HG03095 (cell line): ENCODE results near the gene PDZRN4.

ENCODE experiments used
- ATAC-seq: cut with Tn5 transposase; IDR thresholded peaks from one replicate; pipeline ENCODE4 v1.9.1; 2021; ENCODE audit warnings: moderate library complexity; ENCODE audit not compliant: unreplicated experiment

PDZRN4 gene

GRCh38 chr12:41443690-41444089 lies 255.6 kb downstream of the PDZRN4 start:
- ATAC-seq = no peak

DNA sequence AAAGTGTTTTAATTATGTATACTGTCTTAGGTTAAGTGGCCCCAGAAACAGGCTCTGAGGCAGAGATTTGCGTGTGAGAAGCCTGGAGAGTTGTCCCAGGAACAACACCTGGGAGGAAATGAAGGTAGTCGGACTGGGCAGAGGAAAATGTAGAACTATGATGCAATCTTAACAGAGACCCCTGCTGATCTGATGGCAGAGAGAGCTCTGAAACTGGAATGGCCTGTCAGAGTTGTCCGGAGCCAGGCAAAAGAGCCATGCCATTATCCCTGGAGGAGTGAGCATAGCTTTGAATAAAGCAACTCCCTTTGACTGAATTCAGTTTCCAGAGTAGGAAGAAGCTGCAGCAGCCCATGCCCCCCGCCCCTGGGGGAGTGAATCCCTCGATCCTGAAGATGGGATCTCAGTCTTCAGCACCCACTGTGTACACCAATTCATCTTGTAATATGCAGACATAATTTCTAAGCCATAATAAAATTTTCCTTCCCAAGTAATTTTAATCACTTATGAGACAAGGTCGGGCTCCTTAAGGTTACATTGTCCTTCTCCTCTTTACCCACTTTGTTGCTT lies 264.8 kb downstream of the PDZRN4 start:
- ATAC-seq = no peak

DNA sequence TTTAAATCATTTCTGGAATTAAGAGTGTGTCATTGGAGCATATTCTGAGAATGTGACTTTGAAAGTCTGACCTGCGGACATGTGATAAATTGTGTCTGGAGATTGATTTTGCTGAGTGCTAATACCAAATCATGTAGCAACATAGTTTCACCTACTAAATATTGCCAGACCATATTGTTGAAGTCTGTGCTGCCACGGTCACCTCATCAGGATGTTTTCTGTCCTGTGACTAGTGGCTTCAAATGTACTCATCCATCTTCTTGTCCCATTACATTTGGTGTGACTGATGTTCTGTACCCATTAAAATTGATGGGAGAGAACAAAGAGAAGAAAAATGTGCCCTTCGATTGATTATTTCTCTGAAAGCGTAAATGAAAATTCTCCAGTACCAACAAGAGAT lies 265.3 kb downstream of the PDZRN4 start:
- no peak for ATAC-seq

DNA sequence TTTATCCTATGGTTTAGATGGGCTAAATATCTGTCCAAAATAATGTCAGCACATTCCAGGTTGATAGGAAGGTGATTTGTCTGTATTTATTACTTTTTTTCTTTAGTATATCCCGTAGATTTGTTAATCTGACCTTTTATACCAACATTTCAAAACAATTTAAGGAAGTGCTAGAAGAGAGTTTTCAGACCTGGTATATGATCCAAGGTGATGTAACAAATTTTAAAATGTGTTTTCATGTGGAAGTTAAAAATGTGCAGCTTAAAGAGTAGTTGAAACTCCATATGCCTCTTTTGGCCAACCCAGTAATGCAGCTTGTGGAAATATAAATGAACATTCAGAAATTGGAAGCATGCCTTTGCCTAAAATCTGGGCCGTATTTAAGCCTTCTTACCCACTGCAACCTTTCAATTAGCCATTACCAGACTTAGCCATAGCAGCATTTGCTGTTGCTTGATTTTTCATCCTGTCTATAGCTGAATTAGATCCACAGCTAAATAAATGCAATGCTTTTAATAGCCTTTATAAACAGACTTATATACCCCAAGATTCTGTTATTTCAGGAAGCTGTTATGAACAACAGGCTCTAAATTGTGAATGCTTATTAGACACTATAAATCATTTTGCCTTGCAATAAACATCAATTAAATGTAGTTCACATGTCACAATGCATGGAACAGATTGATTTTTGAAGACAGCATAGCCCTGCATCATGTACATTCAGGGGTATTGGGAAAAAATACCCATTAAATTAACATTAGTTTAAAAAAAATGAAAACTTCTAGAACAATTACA lies 271.2 kb downstream of the PDZRN4 start:
- ATAC-seq = no peak

DNA sequence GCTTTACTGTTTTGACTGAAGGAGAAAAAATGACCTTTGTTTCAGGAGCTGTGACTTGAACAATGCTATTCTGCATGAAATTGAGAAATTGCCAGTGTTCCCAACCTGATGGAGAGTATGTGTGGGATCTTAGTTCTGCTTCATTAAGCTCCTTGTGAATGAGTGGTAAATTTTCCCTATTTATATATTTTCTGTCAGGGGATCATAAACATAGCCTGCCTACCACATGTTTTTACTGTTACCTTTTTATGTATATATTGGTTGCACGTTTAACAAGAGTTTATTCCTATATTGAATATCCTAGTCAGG lies 271.7 kb downstream of the PDZRN4 start:
- ATAC-seq = no peak

DNA sequence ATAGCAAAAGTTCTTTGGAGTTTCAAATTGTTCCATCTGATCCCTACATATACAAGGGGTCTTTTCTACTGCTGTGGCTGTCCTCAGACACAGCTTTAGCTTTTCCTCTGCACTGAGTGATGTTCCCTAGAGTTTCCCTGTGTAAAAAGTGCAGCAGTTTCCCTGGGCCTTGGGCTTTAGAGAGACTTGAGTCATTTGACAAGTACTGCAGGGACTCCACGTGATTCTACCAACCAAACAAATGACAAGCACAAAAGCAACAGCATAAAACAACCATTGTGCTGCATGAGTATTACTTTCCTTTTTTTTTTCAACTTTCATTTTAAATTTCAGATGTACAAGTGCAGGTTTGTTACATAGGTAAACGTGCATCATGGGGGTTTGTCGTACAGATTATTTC lies 272.8 kb downstream of the PDZRN4 start:
- no peak for ATAC-seq

GRCh38 chr12:41462312-41462711 lies 274.2 kb downstream of the PDZRN4 start:
- no peak for ATAC-seq

- no peak for ATAC-seq
Observed at GRCh38 chr12:41465526-41465925, 277.4 kb downstream of the PDZRN4 start.

DNA sequence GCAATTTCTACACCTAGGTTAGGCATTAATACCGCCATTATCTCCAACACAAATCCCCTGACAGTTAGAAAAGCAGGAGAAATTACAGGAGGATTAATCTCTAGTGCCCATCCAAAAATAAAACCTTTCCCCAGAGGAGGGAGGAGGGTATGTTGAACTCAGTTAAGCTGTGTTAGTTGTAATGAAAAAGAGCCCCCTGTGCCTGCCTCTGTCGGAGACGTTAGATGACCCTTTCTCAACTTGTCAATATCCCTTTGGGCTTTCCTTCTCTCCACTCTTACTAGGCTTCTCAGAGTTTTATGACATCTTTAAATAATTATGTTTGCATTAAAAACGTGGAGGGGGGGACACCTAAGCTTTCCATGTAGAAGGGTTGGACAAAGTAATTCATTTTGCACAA lies 278.2 kb downstream of the PDZRN4 start:
- no peak for ATAC-seq

DNA sequence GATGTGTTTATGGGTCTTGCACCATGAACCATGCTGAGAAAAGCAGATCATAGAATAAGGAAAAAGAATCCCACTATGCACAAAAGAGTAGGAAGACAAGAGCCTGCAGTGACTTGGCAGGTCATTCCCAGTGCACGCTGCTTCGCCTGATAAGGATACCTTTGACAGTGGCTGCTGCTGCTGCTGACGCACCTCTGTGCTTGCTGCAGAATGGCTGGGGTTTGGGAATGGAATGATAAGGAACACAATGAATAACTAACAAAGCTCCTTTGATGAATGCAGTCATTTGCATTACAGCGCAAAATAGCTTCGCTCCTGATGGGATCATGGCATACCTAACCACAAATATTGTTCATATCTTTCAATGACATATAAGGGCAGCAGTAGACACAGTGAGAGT lies 278.7 kb downstream of the PDZRN4 start:
- ATAC-seq = no peak

DNA sequence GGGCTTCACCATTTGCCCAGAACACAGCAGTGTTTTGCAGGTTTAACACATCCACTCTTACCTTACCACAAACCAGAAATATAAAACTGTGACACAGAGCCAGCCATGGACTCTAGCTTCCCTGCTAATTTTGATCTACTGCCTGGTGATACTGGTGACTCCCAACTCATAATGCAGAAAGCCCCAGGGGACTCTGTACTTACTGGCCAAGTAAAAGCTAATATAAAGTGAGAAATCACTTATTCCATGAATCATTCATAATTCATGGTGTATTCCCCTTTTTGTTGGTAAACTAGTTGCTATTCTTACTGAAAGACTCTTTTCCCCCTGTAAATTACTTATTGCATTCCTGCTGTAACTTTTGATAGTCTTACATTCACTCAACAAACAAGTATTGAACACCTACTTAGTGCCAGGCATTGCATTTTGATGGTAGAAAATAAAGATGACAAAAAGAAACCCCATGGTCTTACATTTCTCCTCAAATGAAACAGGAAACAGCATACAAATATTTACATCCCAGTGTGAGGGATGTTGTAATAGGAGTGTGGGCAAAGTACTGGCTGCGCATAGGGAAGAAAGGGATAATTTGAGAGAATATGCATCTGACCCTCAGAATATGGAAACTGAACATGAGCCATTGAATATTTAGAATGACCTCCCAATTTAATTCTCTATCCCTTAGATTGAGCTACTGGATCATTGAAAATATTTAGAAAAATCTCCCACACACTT lies 279.6 kb downstream of the PDZRN4 start:
- no peak for ATAC-seq

GRCh38 chr12:41468341-41468740 lies 280.2 kb downstream of the PDZRN4 start:
- ATAC-seq = no peak

DNA sequence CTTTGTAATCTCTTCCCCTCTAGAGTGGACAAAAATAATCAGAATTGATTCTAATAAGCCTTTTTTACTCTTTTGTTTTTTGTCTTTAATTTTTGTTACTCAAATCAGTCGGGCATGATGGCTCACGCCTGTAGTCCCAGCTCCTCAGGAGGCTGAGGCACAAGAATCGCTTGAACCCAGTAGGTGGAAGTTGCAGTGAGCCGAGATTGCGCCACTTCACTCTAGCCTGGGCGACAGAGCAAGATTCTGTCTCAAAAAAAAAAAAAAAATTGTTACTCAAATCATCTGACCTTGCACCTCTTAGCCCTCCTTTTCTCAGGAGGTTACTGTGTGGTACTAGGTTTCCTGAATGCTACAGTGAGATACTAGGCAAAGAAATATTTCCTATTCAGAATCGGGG lies 280.6 kb downstream of the PDZRN4 start:
- no peak for ATAC-seq

GRCh38 chr12:41473441-41473840 lies 285.3 kb downstream of the PDZRN4 start:
- no peak for ATAC-seq

DNA sequence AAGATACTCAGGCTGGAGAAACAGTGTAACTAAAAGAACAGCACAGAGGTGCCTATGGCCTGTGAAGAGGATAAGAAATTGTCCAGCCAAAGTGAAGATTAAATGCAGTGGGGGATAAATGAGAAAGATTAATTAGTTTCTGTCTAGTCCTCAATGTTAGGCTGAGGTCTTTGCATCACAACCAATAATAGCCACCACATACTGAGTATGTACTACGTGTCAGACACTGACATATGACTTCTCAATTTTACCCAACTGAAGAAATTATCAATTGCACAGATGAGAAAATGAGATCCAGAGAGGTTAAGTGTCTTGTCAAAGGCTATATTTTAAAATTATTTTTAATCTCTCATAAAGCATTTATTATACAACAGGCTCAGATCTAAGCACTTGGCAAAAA lies 285.9 kb downstream of the PDZRN4 start:
- ATAC-seq = no peak

GRCh38 chr12:41476499-41477439 lies 288.6 kb downstream of the PDZRN4 start:
- no peak for ATAC-seq

- no peak for ATAC-seq
Observed at GRCh38 chr12:41479426-41479825, 291.3 kb downstream of the PDZRN4 start.

- no peak for ATAC-seq
Observed at GRCh38 chr12:41485203-41485602, 297.1 kb downstream of the PDZRN4 start.

DNA sequence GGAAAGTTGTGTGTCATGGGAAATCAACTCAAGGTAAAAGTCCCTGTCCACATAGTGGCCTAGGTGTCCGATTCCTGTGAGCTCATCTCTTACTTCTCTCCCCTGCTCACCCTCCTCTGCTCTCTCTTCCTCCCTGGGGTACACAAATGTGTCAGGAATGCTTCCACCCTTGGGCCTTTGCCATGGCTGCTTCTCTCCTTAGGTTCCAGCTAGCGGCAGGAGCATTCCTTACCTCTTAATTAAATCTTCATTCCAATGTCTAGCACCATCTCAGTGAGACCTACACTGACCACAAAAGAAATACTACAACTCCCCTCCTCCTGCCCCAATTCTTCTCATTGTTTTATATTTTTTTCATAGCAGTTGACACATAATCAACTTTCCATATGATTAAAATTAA lies 298.6 kb downstream of the PDZRN4 start:
- no peak for ATAC-seq

DNA sequence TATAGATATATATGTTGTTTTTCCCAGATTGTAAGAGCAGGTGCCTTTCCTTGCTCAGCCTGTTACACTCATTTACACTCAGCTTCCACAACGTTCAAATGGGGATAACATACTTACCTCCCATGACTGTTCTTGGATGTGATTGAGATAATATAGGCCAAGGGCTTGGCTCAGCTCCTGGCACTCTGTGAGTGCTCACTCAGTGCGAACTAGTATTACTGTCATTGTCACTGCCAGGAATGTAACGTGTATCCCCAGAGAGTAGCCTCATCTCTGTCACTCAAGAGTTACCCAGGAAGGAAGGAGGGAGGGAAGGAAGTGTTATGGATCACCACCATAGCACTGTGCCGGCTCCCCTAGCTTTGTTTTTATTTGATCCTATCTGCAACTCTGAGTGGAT lies 307.9 kb downstream of the PDZRN4 start:
- no peak for ATAC-seq

DNA sequence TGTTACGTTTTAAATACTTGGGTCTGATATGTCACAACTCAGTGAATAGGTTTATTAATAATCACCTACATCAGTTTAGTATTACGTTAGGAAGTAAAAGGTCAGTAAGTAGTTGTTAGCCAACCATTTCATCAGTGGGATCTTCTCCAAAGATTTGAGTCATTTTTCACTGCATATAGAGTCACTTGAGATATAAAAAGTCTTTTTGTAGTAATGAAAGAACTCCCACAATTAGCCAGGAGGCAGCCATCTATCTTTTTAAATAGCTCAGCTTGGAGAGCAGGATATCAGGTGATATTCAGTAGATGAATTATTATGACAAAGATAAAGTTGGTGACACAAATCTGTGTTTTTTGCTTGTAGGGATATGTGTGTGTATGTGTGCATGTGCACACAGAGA lies 309.3 kb downstream of the PDZRN4 start:
- ATAC-seq = no peak
